ENCODE results near the gene SP2.

DNA sequence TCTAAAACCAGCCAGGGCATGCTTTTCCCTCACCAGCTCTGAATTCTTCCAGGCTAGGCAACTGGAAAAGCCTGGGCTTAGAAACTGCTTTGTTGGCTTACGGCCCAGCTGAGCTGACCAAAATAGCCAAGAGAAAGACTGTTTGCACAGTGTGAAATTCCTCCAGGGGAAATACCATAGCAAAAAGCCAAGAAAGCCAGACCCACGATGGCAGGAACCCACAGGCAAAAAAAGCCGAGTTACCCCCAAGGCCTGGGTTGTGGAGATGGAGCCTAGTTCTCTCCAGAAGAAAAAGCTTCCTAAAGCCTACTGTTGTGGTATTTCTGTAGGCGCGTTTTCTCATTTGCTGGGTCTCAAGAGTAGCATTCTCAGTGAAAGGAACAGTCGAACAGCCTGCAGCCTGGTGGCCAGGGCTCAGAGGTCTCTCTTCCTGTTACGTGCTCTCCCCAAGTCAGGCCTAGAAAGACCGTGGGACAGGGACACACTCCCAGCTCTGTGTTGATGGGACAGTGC, 9.2 kb downstream of the SP2 start:
- TF ChIP-seq, protein P1, sequence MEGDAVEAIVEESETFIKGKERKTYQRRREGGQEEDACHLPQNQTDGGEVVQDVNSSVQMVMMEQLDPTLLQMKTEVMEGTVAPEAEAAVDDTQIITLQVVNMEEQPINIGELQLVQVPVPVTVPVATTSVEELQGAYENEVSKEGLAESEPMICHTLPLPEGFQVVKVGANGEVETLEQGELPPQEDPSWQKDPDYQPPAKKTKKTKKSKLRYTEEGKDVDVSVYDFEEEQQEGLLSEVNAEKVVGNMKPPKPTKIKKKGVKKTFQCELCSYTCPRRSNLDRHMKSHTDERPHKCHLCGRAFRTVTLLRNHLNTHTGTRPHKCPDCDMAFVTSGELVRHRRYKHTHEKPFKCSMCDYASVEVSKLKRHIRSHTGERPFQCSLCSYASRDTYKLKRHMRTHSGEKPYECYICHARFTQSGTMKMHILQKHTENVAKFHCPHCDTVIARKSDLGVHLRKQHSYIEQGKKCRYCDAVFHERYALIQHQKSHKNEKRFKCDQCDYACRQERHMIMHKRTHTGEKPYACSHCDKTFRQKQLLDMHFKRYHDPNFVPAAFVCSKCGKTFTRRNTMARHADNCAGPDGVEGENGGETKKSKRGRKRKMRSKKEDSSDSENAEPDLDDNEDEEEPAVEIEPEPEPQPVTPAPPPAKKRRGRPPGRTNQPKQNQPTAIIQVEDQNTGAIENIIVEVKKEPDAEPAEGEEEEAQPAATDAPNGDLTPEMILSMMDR (IDR thresholded peaks at IDR 0.05), result no peak
- no peak for TF ChIP-seq EZH2 (IDR thresholded peaks at IDR 0.05; ENCODE audit: borderline replicate concordance, insufficient read depth, low read depth, low read length, poor library complexity, severe bottlenecking)

All from B cell (primary cell).